ENCODE results near the gene DPP7.
A peak's percentile ranks its signal among the peaks of the same experiment; 100 is the strongest.

The DPP7 gene

GRCh38 chr9:137079401-137079787 is 35.1 kb downstream of the DPP7 start:
- Mint-ChIP-seq H3K27me3 (no peaks in the 10 kb centered on the region), H3K9me3 (no peaks in the 10 kb centered on the region), H3K4me3 (peak overlapping the region; percentile 31), H3K4me1 (peaks cover 38% of the 10 kb centered on the region), H3K27ac (no peak overlapping the region), H3K36me3 (peaks cover 12% of the 10 kb centered on the region)
- ATAC-seq = no peak

DNA sequence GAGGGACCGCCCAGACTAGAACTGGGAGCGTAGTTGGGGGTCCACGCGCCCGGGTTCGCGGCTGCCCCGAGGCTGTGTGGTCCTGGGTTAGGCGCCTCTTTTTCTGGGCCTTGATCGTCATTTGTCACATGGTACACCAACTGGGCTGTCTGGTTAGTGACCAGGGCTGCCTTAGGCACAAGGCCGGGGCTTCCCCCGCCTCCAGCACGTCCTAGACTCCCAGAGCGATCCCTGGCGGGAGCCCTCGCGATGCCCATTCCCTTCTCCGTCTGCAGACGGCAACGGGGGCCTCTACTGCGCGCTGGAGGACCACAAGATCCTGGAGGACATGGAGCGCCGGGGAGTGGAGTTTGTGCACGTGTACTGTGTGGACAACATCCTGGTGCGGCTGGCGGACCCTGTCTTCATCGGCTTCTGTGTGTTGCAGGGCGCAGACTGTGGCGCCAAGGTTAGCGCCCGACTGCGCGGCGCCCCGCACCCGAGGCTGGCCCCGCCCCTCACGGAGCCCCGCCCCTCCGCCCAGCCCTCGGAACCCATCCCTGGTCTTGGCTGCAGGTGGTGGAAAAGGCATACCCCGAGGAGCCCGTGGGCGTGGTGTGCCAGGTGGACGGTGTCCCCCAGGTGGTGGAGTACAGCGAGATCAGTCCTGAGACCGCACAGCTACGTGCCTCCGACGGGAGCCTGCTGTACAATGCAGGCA is 35.7 kb downstream of the DPP7 start:
- no peak for ATAC-seq
- no peaks in the 10 kb centered on the region for H3K27me3 Mint-ChIP-seq
- H3K27ac Mint-ChIP-seq = no peak overlapping the region
- H3K36me3 Mint-ChIP-seq = peaks cover 12% of the 10 kb centered on the region
- no peaks in the 10 kb centered on the region for H3K9me3 Mint-ChIP-seq
- H3K4me3 Mint-ChIP-seq = peak overlapping the region; percentile 80
- H3K4me1 Mint-ChIP-seq = peaks cover 36% of the 10 kb centered on the region

DNA sequence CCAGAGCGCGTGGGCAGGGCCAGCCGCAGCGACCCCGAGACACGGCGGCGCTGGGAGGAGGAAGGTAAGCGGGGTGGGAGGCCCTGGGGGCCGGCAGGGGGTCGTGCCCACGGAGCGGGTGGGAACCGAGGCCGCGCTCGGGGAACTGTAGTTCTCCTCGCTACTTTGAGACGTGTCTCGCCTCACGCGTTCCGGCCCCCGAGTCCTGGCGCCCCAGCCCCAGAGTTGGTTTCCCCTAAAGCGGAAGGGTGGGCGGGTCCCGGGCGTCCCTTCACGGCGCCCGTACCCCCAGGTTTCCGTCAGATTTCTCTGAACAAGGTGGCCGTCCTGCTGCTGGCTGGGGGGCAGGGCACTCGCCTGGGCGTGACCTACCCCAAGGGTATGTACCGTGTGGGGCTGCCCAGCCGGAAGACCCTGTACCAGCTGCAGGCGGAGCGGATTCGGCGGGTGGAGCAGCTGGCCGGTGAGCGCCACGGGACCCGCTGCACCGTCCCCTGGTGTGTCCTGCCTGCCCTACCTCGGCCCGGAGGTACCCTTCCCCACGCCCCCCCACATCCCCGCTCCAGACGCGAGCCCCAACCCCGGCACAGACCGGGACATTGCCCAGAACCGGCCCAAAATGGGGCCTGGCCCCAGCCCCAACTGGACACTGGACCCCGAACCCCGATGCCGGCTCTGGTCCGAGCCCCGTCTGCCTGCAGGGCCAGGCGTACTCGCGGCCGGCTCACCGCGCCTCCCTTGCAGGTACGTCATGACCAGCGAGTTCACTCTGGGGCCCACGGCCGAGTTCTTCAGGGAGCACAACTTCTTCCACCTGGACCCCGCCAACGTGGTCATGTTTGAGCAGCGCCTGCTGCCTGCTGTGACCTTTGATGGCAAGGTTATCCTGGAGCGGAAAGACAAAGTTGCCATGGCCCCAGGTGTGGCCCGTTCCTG is 36.5 kb downstream of the DPP7 start:
- peak overlapping the region; percentile 68 for H3K27ac Mint-ChIP-seq
- peak; percentile 56 for ATAC-seq
- H3K4me1 Mint-ChIP-seq = peaks cover 35% of the 10 kb centered on the region
- peak overlapping the region; percentile 80 for H3K4me3 Mint-ChIP-seq
- H3K27me3 Mint-ChIP-seq = no peaks in the 10 kb centered on the region
- no peaks in the 10 kb centered on the region for H3K9me3 Mint-ChIP-seq
- H3K36me3 Mint-ChIP-seq = peaks cover 12% of the 10 kb centered on the region

DNA sequence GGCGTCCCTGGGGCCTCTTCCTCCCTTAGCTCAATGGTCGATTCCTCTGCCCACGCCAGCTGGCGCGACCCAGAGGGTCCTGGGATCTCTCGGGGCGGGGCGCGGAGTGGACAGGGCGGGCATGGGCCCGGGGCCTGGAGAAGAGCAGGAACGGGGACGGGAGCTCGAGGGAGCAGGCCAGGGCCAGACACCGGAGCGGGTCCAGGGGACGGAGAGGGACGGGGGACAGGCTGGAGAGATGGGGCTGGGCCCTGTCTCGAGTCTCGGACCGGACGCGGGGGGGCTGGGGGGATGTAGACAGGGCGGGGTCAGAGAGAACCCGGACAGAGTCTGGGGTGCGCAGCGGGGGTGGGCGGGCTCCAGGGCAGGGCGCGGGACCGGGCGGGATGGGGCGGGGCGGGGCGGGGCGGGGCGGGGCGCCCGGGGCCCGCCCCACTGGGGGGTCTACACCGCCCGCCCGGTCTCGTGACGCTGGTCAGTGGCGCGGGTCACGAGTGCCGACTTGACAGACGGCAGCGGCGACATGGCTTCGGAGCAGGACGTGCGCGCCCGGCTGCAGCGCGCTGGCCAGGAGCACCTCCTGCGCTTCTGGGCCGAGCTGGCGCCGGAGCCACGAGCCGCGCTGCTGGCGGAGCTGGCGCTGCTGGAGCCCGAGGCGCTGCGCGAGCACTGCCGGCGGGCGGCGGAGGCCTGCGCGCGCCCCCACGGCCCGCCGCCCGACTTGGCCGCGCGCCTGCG is 37.4 kb downstream of the DPP7 start, which contains the start of gene UAP1L1:
Gene UAP1L1 (plus strand): TSS at position 508 of the 738 bp plus-strand sequence. CDS start 16 bp downstream, at position 524.
- Mint-ChIP-seq H3K27me3 (no peaks in the 10 kb centered on the region), H3K36me3 (peaks cover 12% of the 10 kb centered on the region), H3K9me3 (no peaks in the 10 kb centered on the region), H3K4me3 (peak within 1 kb of the TSS; percentile 80), H3K27ac (peak within 1 kb of the TSS; percentile 68), H3K4me1 (peaks cover 30% of the 10 kb centered on the region)
- ATAC-seq = peak; percentile 78

DNA sequence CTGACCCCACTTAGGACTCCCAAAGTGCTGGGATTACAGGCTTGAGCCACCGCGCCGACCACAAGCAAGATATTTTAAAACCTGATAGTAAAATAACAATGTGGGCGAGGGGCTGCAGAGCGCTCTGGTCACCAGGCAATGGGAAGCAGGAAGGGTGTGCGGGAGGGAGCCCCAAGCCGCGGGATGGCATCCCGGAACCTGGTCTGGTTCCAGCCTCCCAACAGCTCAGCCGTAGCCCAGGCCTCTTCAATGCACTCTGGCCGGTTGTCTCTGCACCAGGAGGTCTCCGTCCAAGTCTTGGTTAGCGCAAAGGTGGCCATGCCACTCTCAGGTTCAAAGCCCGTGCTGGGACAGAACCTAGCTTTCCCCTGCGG is 37.9 kb downstream of the DPP7 start:
- Mint-ChIP-seq H3K27me3 (no peaks in the 10 kb centered on the region), H3K27ac (peak overlapping the region; percentile 54), H3K4me3 (peak overlapping the region; percentile 71), H3K4me1 (peaks cover 30% of the 10 kb centered on the region), H3K36me3 (peaks cover 8% of the 10 kb centered on the region), H3K9me3 (no peaks in the 10 kb centered on the region)
- no peak for ATAC-seq

DNA sequence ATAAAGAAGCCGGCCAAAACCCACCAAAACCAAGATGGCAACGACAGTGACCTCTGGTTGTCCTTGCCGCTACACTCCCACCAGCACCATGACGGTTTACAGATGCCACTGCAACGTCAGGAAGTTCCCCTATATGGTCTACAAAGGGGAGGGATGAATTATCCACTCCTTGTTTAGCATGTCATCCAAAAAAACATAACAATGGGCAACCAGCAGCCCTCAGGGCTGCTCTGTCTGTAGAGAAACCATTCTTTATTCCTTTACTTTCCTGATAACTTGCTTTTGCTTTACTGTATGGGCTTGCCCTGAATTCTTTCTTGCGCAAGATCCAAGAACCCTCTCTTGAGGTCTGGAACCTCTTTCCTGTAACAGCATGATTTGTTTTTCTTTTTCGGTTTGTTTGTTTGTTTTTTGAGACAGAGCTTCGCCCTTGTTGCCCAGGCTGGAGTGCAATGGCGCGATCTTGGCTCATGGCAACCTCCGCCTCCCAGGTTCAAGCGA is 39.2 kb downstream of the DPP7 start:
- Mint-ChIP-seq H3K36me3 (peaks cover 5% of the 10 kb centered on the region), H3K4me1 (peaks cover 40% of the 10 kb centered on the region), H3K9me3 (no peaks in the 10 kb centered on the region), H3K27ac (peak overlapping the region; percentile 35), H3K4me3 (no peak overlapping the region), H3K27me3 (no peaks in the 10 kb centered on the region)
- no peak for ATAC-seq

DNA sequence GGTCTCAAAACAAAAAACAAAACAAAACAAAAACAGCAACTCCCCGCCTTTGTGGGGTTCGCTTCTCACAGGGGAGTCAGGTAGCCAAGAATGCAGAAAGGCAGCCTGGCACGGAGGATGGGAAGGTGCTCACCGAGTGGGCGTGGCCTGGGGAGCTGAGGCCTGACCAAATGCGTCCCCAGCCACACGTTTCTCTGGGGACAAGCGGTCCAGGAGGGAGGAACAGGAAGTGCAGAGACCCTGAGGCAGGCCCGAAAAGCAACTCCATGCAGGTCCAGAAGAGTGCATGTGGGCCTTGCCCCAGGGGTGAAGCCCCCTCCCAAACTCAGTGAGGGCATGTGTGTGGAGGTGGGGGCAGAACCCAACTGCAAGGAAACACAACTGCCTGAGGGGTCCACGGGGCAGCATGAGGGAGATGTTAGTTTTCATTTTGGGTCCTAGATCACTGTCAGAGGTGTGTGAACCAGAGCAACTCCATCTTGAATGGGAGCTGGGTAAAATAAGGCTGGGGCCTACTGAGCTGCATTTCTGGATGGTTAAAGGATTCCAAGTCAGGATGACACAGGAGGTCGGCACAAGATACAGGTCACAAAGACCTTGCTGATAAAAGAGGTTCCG is 39.8 kb downstream of the DPP7 start:
- Mint-ChIP-seq H3K4me1 (peaks cover 40% of the 10 kb centered on the region), H3K36me3 (peaks cover 2% of the 10 kb centered on the region), H3K4me3 (peak overlapping the region; percentile 1), H3K27me3 (no peaks in the 10 kb centered on the region), H3K27ac (peak overlapping the region; percentile 35), H3K9me3 (no peaks in the 10 kb centered on the region)
- ATAC-seq = no peak

DNA sequence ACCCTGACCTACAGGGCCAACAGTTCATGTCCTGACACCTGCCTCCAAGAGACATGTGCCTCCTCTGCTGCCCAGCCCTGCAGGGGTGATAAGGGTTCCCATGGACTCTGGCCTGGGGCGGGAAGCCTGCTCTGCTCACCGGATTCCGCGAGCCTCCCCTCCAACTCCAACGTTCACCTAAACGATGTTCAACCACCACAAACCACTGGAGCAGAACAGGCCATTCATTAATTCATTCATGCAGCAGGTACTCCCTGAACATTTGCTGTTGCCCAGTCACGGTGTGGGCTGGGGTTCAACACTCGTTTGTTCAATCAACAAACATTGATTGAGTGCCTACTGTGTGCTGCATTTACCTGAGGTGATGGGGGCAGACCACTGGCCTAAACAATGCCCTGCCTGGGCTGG is 40.5 kb downstream of the DPP7 start:
- Mint-ChIP-seq H3K36me3 (no peaks in the 10 kb centered on the region), H3K4me1 (peaks cover 40% of the 10 kb centered on the region), H3K9me3 (no peaks in the 10 kb centered on the region), H3K4me3 (no peak overlapping the region), H3K27ac (no peak overlapping the region), H3K27me3 (no peaks in the 10 kb centered on the region)
- ATAC-seq = no peak

DNA sequence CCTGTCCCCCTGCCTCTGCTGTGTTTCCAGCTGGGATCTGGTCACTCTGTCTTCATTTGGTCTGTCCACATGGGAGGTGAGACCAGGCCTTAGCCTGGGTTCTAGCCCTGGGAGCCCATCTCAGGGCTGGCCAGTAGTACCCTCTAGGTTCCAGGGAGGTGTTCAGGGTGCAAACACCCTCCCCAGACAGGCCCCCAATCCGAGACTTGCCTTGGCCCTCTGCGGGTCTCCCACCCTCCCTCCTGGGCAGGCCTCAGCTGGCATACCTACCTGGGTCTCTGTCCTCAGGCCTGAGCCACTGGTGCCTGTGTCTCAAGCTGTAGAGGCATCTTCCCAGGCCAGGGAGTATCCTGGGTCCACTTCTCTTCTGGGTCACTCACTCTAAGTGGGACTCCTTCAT is 43.3 kb downstream of the DPP7 start:
- ATAC-seq = no peak
- H3K27me3 Mint-ChIP-seq = no peaks in the 10 kb centered on the region
- H3K4me1 Mint-ChIP-seq = peaks cover 35% of the 10 kb centered on the region
- H3K9me3 Mint-ChIP-seq = no peaks in the 10 kb centered on the region
- peak overlapping the region; percentile 84 for H3K4me3 Mint-ChIP-seq
- no peaks in the 10 kb centered on the region for H3K36me3 Mint-ChIP-seq
- H3K27ac Mint-ChIP-seq = peak overlapping the region; percentile 73

- peak; percentile 4 for ATAC-seq
- Mint-ChIP-seq H3K4me3 (peak overlapping the region; percentile 84), H3K27me3 (no peaks in the 10 kb centered on the region), H3K36me3 (no peaks in the 10 kb centered on the region), H3K4me1 (peaks cover 35% of the 10 kb centered on the region), H3K9me3 (no peaks in the 10 kb centered on the region), H3K27ac (peak overlapping the region; percentile 73)
Measured at GRCh38 chr9:137070906-137071275, 43.6 kb downstream of the DPP7 start.

DNA sequence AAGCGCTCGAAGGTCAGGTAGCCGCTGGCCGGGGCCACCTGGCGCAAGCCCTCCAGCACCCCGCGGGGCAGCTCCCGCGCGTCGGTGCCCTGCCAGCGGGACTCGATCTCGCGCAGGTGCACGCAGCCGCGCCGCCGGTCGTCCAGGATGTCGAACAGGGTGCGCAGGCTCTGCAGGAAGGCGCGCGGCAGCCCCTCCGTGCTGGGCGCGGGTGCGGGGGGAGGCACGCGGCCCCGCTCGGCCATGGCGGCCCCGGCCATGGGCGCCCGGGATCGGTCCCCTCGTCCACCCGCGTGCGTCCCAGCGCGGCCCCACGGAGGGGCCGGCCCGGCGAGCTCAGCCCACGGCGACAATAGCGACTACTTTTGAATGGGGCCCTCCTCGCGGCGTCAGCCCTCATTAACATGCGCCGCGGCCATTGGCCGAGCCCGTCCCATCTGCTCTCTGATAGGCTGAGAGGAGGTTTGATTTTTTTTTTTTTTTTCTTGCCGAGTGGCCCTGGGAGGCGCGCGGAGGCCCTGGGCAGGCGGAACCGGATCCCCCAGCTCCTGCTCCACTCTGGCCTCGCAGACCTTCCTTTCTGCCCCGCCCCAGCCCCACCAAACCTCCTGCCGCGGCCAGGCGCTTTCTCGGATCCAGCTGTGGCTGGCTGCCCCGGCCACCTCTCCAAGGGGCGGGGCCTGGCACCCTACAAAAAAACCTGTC is 44.2 kb downstream of the DPP7 start, which contains the start of gene SAPCD2:
Gene SAPCD2 (minus strand): TSS at position 357 of the 705 bp plus-strand sequence. CDS start 97 bp downstream, at position 260.
- peak; percentile 95 for ATAC-seq
- Mint-ChIP-seq H3K4me1 (peaks cover 35% of the 10 kb centered on the region), H3K9me3 (no peaks in the 10 kb centered on the region), H3K27ac (peak within 1 kb of the TSS; percentile 73), H3K36me3 (no peaks in the 10 kb centered on the region), H3K27me3 (no peaks in the 10 kb centered on the region), H3K4me3 (peak within 1 kb of the TSS; percentile 84)

DNA sequence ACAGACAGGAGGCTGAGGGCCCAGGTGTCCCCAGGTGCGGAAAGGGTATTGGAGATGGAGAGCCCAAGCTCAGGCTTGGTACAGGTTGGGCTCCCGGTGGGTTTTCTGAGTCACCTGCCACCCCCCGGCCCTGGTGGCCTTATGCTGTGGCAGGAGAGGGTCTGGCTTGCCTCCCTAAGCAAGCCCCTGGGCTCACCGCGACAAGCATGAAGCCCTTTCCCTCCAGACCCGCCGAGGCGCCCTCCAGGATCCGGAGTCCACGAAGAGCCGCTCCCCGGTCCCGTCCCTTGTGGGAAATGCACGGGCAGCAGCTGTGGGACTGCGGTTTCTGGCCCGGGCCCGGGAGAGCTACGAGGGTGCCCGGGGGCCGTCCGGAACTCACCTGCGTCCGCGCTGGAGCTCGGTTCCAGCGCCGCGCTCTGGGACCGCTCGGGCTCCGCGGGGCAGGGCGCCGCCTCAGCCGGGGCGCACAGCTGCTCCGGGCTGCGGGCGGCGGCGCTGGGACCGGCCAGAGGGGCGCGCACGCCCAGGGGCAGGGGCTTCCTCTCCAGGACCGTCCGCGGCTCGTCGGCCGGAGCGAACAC is 44.9 kb downstream of the DPP7 start:
- Mint-ChIP-seq H3K36me3 (no peaks in the 10 kb centered on the region), H3K9me3 (no peaks in the 10 kb centered on the region), H3K27ac (no peak overlapping the region), H3K4me1 (peaks cover 30% of the 10 kb centered on the region), H3K27me3 (no peaks in the 10 kb centered on the region), H3K4me3 (peak overlapping the region; percentile 39)
- no peak for ATAC-seq

DNA sequence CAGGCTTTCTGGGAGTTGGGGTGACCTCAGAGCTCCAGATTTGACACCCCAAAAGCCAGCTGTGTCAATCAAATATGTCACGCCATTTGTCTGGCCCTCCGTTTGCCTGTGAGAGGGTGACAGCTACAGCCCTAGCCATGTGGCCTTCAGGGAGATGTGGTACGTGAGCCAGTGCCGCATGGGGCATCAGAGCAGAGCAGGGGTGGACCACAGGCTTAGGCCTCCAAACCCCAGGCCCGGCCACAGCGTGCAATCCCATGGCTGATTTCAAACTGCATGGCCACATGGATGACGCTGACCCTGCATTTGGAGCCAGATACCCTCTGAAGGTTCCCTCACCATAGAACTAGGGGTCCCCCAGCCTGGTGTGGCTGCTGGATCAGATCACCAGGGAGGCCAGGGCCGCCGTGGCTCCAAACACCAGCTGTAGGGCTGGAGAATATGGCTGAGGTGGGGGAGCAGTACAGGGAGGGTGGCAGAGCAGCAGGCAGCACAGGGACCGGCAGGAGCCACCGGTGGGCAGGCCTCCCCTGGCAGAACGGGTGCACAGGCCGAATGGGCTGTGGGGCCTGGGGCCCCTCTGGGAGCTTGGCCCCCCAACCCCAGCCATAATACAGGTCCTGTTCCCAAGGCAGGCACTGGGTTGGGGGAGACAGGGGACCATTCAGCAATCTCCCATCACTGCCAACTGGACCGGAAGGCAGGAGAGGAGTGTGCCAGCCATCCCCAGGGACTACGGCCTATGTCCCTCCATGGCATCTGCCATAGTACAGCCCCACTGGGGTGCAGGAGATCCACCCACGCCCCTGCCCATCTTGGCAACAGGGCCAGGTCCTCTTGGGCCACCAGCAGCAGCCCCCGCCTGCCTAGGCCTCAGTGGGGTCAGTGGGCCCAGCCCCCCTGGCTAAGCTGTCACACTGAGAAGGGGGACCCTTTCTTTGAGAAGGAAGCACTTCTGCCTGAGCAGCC is 45.7 kb downstream of the DPP7 start:
- Mint-ChIP-seq H3K9me3 (no peaks in the 10 kb centered on the region), H3K27me3 (peaks cover 8% of the 10 kb centered on the region), H3K4me3 (peak overlapping the region; percentile 39), H3K36me3 (no peaks in the 10 kb centered on the region), H3K4me1 (peaks cover 31% of the 10 kb centered on the region), H3K27ac (no peak overlapping the region)
- no peak for ATAC-seq

All from stimulated activated memory B cell treated with anti-CD40 and anti-IgM and Interleukin-4, amounts not matched to agents 10 μg/mL and 1 μg/mL and 100 μg/mL, for 72 hours (primary cell).